ENCODE data around the gene CRYZ. TPM values are rescaled to one million over a fixed set of nuclear protein-coding genes. Genes with fewer than 3 reads are reported as not detected.
A peak's percentile ranks its signal among the peaks of the same experiment; 100 is the strongest.
"Not testable (repeated sequence)": the region's sequence is repeated elsewhere in the genome, so short reads cannot be mapped to it uniquely, and the experiment has no call there.

The CRYZ gene
- total RNA-seq, 1 donor from 2014 or later: 13.7 TPM

DNA sequence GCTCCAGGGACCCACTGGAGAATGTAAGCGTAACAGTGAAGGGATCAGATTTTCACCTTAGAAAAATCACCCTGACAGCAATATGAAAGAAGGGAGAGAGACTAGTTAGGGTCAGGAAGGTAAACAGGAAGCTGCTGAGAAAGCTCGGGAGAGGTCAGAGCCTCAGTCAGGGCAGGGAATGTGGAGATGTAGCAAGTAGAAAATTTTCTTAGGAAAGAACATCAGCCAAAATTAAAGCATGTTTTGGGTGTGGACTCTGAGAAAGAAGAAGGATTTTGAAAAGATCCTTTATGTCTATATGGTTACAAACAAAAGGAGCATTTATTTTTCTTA, 42.5 kb downstream of the CRYZ start:
- H3K4me1 Mint-ChIP-seq (ENCODE audit: low read depth): no peaks in the 10 kb centered on the region
- no peaks in the 10 kb centered on the region for H3K9me3 Mint-ChIP-seq
- no peaks in the 10 kb centered on the region for H3K36me3 Mint-ChIP-seq (ENCODE audit: low read depth)
- no peak overlapping the region for H3K4me3 Mint-ChIP-seq
- H3K27ac Mint-ChIP-seq: no peak overlapping the region
- DNase-seq (ENCODE audit: low spot score): no peak
- intact Hi-C loops (cut with micrococcal nuclease): loop anchor here (1.0 kb wide), 1 partner anchor 43 kb away; the partner anchor contains the start of genes CRYZ and TYW3
- peaks cover 4% of the 10 kb centered on the region for H3K27me3 Mint-ChIP-seq (ENCODE audit: insufficient read depth)

DNA sequence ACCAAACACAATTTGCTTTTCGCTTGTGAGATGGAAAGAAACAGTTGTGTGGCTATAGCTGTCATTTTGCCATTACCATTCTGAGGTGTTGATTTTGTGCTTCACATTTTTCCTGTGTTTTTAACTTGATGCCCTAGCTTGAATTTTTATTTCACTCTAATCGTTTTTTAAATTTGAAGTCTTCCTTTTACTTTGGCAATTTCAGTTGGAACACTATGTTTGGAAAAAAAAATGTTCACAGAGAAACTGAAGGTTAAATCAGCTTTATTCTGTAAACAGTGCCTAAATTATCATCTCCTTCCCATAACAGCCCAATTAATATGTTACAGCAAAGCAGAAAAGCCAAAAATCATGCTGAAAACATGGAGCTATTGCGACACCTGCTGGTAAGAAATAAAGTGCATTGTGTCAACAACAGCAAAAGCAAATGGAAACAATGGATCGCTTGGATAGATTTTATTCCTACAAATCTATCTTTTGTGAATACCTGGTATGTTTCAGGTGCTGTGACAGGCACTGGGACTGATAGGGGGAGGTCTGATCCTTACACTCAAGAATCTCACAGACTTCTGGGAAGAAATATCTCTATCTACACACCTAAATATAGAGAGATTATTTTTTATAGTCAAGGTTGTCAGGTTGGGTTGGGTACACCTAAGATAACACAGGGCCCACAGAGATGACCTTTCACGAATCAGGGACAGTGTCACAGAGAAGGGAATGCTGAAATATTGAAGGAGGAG, 43.1 kb downstream of the CRYZ start:
- Mint-ChIP-seq H3K36me3 (ENCODE audit: low read depth) (no peaks in the 10 kb centered on the region), H3K27me3 (ENCODE audit: insufficient read depth) (peaks cover 7% of the 10 kb centered on the region), H3K27ac (no peak overlapping the region), H3K9me3 (no peaks in the 10 kb centered on the region), H3K4me3 (no peak overlapping the region), H3K4me1 (ENCODE audit: low read depth) (no peaks in the 10 kb centered on the region)
- intact Hi-C loops (cut with micrococcal nuclease): loop anchor here (1.0 kb wide), 1 partner anchor 44 kb away; the partner anchor contains the start of genes CRYZ and TYW3
- DNase-seq (ENCODE audit: low spot score): peak; percentile 5

DNA sequence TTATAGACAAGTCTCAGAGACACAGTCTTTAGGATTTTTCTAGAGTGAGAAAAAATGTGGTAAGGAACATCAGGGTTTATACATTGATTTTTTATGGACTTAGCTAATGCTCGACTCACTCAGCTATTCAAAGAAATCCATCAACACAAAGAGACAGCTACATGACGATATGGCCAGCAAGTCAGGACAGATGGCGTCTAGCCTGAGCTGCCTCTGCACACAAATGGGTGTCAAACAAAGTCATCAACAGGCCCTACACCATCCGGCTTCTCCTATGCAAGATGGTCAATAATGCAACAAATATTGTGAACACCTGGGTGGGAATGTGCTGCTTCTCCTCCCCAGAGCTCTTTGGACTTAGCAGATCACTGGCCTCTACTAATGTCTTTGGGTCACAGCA, 45.9 kb downstream of the CRYZ start:
- Mint-ChIP-seq H3K27me3 (ENCODE audit: insufficient read depth) (peaks cover 7% of the 10 kb centered on the region), H3K9me3 (no peaks in the 10 kb centered on the region), H3K36me3 (ENCODE audit: low read depth) (no peaks in the 10 kb centered on the region), H3K4me3 (no peak overlapping the region), H3K27ac (no peak overlapping the region), H3K4me1 (ENCODE audit: low read depth) (no peaks in the 10 kb centered on the region)
- DNase-seq (ENCODE audit: low spot score): no peak
- intact Hi-C loops (cut with micrococcal nuclease): no loop called here

DNA sequence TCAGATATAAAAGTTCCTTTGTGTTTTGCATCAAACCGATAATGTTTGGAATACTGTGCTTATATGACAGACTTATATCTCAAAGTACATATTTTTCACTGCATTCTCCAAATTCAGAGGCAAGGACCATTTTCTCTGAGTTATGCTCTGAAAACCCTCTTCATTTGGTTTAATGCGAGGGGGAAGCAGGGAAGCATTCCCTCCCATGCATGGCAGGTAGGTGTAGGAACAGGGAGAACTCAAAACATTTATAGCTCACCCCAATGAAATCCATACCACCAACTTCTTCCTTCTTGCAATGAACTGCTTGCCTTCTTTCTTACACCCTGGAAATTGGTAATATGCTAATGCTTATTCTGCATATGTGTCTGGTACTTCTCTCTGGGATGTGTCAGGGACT, 48.5 kb downstream of the CRYZ start:
- Mint-ChIP-seq H3K27me3 (ENCODE audit: insufficient read depth) (peaks cover 7% of the 10 kb centered on the region), H3K27ac (no peak overlapping the region), H3K4me1 (ENCODE audit: low read depth) (peaks cover 10% of the 10 kb centered on the region), H3K9me3 (no peaks in the 10 kb centered on the region), H3K4me3 (no peak overlapping the region), H3K36me3 (ENCODE audit: low read depth) (no peaks in the 10 kb centered on the region)
- no peak for DNase-seq (ENCODE audit: low spot score)
- intact Hi-C loops (cut with micrococcal nuclease): no loop called here

DNA sequence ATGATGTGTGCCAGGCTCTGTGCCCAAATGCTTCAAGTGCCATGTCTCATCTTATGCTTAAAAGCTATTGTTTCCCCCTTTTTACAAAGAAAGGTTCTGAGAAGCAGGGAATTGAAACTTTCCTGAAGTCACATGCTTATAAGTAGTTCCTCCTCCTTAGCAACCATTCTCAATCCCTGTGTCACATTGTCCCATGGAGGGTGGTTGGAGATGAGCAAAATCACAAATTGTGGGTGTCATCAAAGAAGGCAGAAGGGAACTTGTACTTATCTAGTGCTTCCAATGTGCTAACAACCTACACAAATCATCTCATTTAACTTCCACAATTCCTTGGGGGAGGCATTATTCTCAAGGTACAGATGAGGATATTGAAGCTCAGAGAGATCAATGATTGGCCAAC, 49.2 kb downstream of the CRYZ start:
- H3K4me3 Mint-ChIP-seq: no peak overlapping the region
- H3K27ac Mint-ChIP-seq: no peak overlapping the region
- peaks cover 7% of the 10 kb centered on the region for H3K27me3 Mint-ChIP-seq (ENCODE audit: insufficient read depth)
- no peaks in the 10 kb centered on the region for H3K36me3 Mint-ChIP-seq (ENCODE audit: low read depth)
- peaks cover 10% of the 10 kb centered on the region for H3K4me1 Mint-ChIP-seq (ENCODE audit: low read depth)
- no peaks in the 10 kb centered on the region for H3K9me3 Mint-ChIP-seq
- intact Hi-C loops (cut with micrococcal nuclease): no loop called here
- no peak for DNase-seq (ENCODE audit: low spot score)

DNA sequence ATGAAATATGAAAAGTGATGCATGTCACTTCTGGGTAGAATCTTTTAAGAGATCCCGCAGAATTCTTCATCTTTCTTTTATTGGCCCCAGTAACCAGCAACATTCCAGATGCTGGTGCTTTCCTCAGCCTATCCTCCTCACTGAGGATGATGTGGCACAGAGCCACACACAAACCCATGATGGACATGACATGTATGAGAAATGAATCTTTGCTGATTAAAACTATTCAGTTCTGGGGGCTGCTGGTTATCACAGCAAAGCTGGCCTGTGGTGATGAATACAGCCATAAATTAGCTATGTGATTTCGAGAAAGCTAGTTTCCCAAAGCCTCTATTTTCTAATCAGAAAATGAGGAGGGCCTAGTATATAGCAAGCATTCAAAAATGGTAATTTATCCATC, 51.0 kb downstream of the CRYZ start:
- intact Hi-C loops (cut with micrococcal nuclease): no loop called here
- H3K27ac Mint-ChIP-seq: no peak overlapping the region
- no peaks in the 10 kb centered on the region for H3K36me3 Mint-ChIP-seq (ENCODE audit: low read depth)
- no peaks in the 10 kb centered on the region for H3K9me3 Mint-ChIP-seq
- peaks cover 10% of the 10 kb centered on the region for H3K4me1 Mint-ChIP-seq (ENCODE audit: low read depth)
- DNase-seq (ENCODE audit: low spot score): no peak
- peaks cover 7% of the 10 kb centered on the region for H3K27me3 Mint-ChIP-seq (ENCODE audit: insufficient read depth)
- no peak overlapping the region for H3K4me3 Mint-ChIP-seq

DNA sequence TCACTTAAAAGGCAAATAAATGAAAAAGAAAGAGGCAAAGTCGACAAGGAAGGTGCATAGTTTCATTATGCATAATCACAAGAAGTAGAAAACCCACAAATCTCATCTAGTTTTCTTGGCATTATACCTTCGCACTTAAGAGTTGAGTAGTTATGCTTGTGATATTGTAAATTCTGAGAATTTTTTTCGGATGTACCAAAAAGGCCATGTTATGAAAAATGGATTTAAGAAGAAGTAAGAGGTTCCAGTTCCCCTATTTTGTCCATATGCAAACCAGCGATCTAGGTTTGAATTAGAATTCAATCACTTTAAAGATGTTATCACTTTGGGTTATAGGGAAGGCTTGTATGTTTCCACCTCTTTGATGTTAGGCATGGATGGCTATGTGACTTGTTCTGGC, 51.4 kb downstream of the CRYZ start:
- Mint-ChIP-seq H3K27ac (no peak overlapping the region), H3K36me3 (ENCODE audit: low read depth) (no peaks in the 10 kb centered on the region), H3K9me3 (no peaks in the 10 kb centered on the region), H3K27me3 (ENCODE audit: insufficient read depth) (peaks cover 5% of the 10 kb centered on the region), H3K4me1 (ENCODE audit: low read depth) (peaks cover 10% of the 10 kb centered on the region), H3K4me3 (no peak overlapping the region)
- intact Hi-C loops (cut with micrococcal nuclease): no loop called here
- DNase-seq (ENCODE audit: low spot score): no peak

DNA sequence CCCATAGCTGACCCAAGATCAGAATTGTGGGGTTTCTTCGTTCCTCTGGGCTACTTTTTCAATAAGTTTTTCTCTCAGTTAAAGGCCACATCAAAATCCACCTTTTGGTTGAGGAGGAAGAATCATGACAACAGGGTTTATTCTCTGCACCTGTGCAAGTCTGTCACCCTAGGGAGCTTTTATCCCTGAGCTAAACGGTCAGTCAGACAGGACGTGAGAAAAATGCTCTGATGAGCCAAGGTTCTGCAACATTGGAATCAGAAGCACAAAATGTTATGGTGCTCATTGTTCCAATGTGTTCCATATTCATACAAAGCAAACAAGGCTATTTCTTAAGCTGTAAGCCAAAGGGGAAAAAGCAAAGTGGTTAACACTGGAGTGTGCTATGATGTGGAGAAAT, 51.8 kb downstream of the CRYZ start:
- no peak for DNase-seq (ENCODE audit: low spot score)
- H3K9me3 Mint-ChIP-seq: no peaks in the 10 kb centered on the region
- H3K4me3 Mint-ChIP-seq: no peak overlapping the region
- H3K27me3 Mint-ChIP-seq (ENCODE audit: insufficient read depth): peaks cover 7% of the 10 kb centered on the region
- intact Hi-C loops (cut with micrococcal nuclease): no loop called here
- H3K36me3 Mint-ChIP-seq (ENCODE audit: low read depth): no peaks in the 10 kb centered on the region
- no peak overlapping the region for H3K27ac Mint-ChIP-seq
- H3K4me1 Mint-ChIP-seq (ENCODE audit: low read depth): peaks cover 10% of the 10 kb centered on the region

DNA sequence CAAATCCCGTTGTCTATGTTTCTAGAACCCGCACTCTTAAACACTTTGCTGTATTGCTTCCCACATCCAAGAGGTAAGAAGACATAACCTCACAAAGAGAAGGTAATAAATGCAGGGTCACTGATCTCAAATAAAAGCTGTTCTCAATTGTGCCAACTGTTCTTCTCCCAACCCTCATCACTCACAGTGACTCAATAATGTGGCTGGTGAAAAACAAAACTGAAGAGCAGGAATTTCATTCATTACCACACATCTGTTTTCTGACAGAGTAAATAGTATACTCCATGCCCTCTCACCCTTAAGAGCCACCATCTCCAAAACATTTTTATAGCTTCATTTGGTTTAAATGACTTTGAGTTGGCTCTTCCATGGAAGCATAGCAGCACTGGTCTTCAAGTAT, 53.0 kb downstream of the CRYZ start:
- no peak for DNase-seq (ENCODE audit: low spot score)
- Mint-ChIP-seq H3K4me1 (ENCODE audit: low read depth) (peaks cover 10% of the 10 kb centered on the region), H3K27ac (no peak overlapping the region), H3K4me3 (no peak overlapping the region), H3K27me3 (ENCODE audit: insufficient read depth) (peaks cover 10% of the 10 kb centered on the region), H3K9me3 (no peaks in the 10 kb centered on the region), H3K36me3 (ENCODE audit: low read depth) (no peaks in the 10 kb centered on the region)
- intact Hi-C loops (cut with micrococcal nuclease): no loop called here

DNA sequence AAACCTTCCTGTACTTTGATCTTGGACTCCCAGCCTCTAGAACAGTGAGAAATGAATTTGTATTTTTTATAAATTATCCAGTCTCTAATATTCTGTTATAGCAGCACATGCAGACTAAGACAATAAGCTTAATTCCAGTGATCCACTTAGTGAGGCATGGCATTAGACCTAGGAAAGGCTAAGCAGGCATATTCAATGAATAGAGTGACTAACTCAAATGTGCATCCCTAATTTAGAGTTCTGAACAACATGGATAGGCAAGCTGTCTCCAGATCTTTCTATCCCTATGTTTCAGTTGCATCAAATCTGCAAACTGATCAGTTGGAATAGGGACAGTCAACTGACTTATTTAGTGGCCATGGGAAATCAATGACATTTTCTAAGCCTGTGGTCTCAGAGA, 54.9 kb downstream of the CRYZ start:
- peaks cover 10% of the 10 kb centered on the region for H3K4me1 Mint-ChIP-seq (ENCODE audit: low read depth)
- no peak overlapping the region for H3K4me3 Mint-ChIP-seq
- DNase-seq (ENCODE audit: low spot score): no peak
- no peaks in the 10 kb centered on the region for H3K36me3 Mint-ChIP-seq (ENCODE audit: low read depth)
- H3K9me3 Mint-ChIP-seq: no peaks in the 10 kb centered on the region
- H3K27me3 Mint-ChIP-seq (ENCODE audit: insufficient read depth): peaks cover 22% of the 10 kb centered on the region
- intact Hi-C loops (cut with micrococcal nuclease): no loop called here
- no peak overlapping the region for H3K27ac Mint-ChIP-seq

DNA sequence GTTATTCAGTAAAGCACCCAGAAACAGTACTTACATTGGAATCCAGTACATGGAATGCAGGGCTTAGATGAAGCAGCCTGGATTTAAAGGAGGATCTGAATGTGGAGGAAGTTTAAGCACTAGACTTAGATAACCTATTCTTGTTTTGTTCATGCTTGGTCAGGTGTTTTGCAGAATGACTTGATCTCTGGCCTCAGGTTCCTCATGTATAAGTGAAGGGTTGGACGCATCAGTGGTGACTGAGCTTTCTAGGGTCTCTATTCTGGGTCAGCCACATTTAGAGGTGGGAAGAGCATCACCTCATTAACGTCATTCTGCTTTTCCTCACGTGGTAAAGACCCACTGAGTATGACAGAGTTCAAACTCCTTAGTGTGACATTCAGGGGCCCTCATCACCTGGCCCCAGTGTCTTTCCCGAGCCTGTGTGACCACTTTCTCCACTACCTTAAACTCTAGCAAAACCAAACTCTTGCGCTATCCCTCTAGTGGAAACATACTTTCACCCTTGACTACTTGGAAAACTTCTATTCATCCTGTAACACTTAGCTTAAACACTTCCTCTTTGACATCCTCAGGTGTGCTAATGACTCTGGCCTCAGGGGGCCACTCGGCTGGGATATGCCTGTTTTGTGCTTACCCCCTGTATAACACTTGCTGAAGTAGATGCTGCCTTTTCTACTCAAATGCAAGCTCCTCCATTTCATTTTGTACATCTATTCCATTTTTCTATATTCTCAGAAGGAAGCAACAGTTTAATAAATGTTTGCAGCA, 58.4 kb downstream of the CRYZ start:
- intact Hi-C loops (cut with micrococcal nuclease): no loop called here
- H3K27me3 Mint-ChIP-seq (ENCODE audit: insufficient read depth): peaks cover 29% of the 10 kb centered on the region
- H3K36me3 Mint-ChIP-seq (ENCODE audit: low read depth): no peaks in the 10 kb centered on the region
- no peaks in the 10 kb centered on the region for H3K9me3 Mint-ChIP-seq
- no peak overlapping the region for H3K27ac Mint-ChIP-seq
- DNase-seq (ENCODE audit: low spot score): no peak
- no peak overlapping the region for H3K4me3 Mint-ChIP-seq
- H3K4me1 Mint-ChIP-seq (ENCODE audit: low read depth): no peaks in the 10 kb centered on the region

DNA sequence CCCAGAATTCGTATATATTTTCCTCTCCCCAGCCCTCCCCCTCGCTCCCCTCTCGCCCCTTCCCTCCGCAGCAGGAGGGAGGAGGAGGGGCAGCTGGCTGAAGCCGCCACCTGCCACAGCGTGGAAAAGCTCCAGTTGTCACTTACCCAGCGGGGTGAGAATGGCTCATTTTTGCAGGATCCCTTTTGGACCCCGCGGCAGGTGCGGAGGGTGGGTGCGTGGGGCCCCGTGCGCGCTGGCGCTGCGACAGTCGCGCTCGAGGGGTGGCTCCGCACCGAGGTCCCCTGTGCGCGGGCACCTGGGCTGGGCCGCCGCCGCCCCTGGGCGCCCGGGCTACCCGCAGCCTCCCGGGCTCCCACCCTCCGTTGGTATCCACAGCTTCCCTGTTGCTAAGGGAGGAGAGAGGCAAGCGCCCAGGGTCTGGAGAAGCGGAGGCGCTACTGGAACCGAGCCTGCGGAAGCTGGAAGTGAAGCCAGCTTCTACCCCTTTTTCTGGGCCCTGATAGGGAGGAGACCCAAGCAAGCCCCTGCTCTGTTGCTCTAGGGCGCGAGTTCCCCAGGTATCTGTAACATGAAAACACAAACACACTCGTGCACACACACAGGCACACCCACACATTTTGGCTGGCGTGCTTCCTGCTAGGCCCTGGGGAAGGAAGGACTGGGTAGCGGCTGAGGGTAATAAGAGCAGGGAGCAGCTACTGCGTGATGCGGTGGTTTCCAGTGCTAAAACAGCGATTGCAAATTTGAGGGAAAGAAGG, 59.3 kb downstream of the CRYZ start, which contains the start of gene ERICH3:
Gene ERICH3, minus strand, starts transcription at position 442 of the 761 bp plus-strand sequence. Its CDS starts 273 bp downstream, at position 169.
- Mint-ChIP-seq H3K4me3 (no peak within 1 kb of the TSS), H3K27ac (no peak within 1 kb of the TSS), H3K36me3 (ENCODE audit: low read depth) (no peaks in the 10 kb centered on the region), H3K27me3 (ENCODE audit: insufficient read depth) (peaks cover 32% of the 10 kb centered on the region), H3K9me3 (no peaks in the 10 kb centered on the region), H3K4me1 (ENCODE audit: low read depth) (no peaks in the 10 kb centered on the region)
- intact Hi-C loops (cut with micrococcal nuclease): no loop called here
- no peak for DNase-seq (ENCODE audit: low spot score)

DNA sequence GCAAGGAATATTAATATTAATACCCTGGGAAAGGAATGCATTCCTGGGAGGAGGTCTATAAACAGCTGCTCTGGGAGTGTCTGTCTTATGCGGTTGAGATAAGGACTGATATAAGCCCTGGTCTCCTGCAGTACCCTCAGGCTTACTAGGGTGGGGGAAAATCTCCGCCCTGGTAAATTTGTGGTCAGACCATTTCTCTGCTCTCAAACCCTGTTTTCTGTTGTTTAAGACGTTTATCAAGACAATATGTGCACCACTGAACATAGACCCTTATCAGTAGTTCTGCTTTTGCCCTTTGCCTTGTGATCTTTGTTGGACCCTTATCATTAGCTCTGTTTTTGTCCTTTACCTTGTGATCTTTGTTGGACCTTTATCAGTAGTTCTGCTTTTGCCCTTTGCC, 62.0 kb downstream of the CRYZ start:
- intact Hi-C loops (cut with micrococcal nuclease); H3K36me3 Mint-ChIP-seq (ENCODE audit: low read depth): not testable (repeated sequence)

More for the DNA sequence above, 62.0 kb downstream of the CRYZ start:
- not testable (repeated sequence) for H3K27ac Mint-ChIP-seq; DNase-seq (ENCODE audit: low spot score); H3K4me1 Mint-ChIP-seq (ENCODE audit: low read depth); H3K9me3 Mint-ChIP-seq; H3K4me3 Mint-ChIP-seq
- peaks cover 28% of the 10 kb centered on the region for H3K27me3 Mint-ChIP-seq (ENCODE audit: insufficient read depth)

Measured in activated T-helper 1 cell treated with anti-CD3 and anti-CD28 coated beads, Interleukin-12 subunit alpha, Interleukin-12 subunit beta, Interleukin-2, Interleukin-4 antibody, amounts not matched to agents 30 ng/mL and 10 ng/mL and 1 ng/mL, durations not matched to agents 14 hours and 24 hours and 36 hours (primary cell).